HCEC 1CT (cell line): Measurements from ENCODE around the gene SLC43A3.

Experiments
- DNase-seq: peaks from one replicate; pipeline ENCODE4 v3.0.0-alpha.2; 2017

Gene SLC43A3

DNA sequence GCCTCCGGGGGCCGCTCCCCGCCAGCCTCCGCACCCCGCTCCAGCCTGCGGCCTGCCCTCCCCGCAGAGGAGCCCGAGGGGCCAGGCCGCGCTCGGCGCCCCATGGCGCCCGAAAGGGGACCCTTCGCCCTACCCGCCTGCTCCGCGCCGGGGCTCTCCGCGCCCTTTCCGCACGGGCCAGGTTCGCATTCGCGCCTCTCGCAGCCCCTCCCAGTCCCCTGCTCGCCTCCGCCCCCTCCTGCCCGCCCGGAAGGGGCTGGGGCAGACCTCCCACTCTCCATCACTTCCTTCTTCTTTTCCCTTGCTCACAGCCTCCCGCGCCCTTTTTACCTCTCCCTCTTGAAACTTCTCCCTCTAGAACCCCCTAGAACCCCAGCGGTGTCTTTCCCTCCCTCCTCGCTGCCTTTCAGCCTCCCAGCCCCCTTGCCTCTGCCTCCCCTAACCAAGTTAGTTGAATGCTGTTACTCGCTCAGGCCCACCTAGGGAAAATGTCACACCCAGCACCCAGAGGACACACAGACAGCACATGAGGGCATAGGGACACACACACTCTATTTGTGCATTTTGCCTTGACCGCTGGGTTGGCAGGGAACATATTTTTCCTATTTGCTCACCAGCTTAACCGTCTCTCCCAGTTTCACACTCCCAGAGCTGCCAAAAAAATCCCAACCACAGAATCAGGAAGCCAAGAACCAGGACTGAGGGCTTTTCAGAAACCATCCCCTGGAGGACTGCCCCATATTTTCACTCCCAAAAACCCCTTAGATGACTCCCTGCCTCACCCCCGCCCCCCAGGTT, at the start of gene SLC43A3:
TSS of gene SLC43A3 (minus strand) at position 193 of the 798 bp plus-strand sequence. CDS start 949 bp downstream, outside the sequence.
- DNase-seq: peak; percentile 92

DNA sequence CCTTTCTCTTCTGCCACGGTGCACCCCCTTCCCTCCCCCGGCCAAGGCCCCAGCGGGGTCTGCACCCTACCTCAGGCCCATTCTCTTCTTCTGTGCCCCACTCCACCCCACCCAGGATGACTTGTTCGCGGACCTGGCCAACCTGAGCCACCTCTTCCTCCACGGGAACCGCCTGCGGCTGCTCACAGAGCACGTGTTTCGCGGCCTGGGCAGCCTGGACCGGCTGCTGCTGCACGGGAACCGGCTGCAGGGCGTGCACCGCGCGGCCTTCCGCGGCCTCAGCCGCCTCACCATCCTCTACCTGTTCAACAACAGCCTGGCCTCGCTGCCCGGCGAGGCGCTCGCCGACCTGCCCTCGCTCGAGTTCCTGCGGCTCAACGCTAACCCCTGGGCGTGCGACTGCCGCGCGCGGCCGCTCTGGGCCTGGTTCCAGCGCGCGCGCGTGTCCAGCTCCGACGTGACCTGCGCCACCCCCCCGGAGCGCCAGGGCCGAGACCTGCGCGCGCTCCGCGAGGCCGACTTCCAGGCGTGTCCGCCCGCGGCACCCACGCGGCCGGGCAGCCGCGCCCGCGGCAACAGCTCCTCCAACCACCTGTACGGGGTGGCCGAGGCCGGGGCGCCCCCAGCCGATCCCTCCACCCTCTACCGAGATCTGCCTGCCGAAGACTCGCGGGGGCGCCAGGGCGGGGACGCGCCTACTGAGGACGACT, 49.3 kb upstream of the SLC43A3 start:
- no peak for DNase-seq

DNA sequence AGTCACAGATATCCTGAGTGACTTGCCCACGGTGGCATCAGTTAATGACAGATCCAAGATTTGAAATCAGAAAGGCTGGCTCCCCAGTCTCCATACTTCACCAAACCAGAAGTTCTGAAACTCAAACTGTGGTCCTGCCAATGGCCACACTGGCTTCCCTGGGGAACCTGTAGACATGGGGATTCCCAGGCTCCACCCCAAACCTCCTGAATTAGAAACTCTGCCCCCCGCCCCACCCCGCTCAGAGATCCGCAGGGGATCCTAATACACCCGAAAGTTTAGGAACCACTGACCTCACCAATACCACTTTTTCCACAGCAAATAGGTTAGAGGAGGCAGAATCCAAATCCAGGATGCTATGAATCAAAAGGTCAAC, 48.7 kb upstream of the SLC43A3 start:
- DNase-seq: no peak

DNA sequence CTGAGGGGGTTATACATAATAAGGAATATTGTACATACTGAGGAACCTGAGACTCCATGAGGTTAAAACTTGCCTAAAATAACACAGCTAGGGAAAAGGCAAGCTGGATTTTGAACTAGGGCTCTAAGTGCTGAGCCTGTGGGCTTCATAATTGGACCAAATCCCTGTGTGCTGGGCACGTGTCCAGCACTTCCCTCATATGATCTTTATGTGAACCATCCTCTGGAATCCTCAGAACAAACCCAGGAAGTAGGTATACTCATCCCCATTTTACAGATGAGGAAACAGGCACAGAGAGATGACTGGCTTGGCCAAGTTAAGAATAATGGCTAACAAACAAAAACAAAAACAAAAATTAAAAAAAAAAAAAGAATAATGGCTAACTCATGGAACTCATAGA, 48.3 kb upstream of the SLC43A3 start:
- DNase-seq: no peak

DNA sequence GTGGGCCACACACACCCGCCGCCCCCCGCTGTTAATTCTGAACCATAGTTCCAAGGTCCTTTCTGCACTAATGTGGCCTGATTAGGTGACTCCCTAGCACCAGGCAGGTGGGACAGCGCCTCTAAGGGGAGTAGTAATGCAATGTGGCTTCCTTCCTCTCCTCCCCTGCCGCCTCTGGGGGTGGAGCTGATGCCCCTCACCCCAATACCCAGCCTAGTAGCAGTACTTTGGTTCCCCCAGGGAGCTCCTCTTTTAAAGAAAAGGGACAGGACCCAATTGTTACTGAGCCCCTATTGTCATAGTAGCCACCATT, 47.8 kb upstream of the SLC43A3 start:
- DNase-seq: no peak

DNA sequence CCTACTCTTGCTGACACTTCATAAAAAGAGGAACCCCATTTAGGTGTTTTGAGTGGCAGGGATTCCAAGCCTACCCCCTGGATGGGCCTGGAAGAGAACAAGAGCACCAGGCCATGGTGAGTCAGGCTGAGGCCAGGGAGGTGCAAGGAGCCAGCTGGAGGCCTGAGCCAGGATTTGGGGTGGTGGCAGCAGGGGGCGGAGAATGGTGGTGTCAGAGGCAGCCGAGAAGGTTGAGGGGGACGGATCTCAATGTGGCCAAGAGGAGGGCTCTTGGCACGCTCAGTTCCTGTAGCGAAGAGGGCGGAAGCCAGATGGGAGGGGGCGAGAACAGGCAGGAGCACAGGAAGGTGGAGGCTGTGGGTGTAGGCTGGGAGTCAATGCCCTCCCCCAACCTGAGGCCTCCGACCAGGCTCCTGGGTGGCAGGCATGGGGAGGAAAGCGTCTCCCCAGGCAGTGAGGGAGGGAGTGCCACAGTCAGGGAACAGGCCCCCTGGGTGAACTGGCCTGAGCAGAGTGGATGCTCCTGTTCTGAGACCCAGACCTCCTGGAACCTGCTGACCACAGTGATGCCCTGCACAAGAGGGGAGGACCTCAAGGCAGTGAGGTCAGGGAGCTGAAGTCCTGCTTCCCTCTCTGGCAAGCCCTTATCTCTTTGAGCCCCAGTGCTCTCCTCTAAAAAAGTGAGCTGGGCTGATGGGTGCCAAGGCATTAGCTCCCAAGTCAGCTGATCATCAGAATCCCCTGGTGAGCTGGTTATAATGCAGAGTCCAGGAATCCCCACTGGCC, 47.3 kb upstream of the SLC43A3 start:
- peak; percentile 25 for DNase-seq

DNA sequence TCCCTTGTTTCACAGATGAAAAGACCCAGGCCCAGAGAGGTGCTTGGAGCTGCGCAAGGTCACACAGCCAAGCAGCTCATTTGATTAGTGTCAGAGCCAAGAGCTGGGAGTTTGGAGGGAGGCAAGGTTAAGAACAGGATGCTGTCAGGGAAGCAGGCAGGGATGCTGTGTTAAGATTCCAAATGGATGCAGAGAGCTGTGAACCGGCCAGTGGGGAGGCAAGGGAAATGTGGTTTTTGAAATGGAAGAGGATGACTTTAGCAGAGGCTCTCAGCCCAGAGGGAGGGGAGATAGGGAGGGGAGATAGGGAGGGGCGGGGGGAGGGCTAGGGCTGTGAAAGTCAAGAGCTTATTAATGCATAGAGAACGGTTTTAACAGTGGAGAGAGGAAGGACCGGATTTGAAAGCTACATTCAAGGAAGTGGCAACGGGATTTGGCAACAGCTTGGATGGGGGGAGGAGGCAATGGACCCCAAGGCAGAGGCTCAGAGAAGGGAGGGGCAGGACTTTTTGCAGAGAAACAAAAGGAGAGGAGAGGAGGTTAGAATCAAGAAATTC, 46.4 kb upstream of the SLC43A3 start:
- DNase-seq: no peak

DNA sequence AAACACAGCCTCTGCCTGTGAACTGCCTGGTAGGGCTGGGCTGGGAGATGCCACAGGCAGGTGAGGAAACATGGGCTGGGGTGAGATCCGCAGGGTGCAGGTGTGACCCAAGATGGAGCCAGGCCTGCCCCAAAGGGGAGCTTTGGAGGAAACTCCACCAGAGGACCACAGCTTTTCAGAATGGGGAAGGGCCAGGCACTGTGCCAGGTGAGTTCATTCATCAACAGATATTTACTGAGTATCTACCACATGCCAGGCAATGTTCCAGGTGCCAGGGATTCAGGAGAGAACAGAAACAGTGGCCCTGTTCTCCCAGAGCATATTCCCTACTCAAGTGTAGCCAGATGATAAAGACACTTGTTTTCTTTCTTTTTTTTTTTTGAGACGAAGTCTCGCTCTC, 44.6 kb upstream of the SLC43A3 start:
- DNase-seq: no peak

DNA sequence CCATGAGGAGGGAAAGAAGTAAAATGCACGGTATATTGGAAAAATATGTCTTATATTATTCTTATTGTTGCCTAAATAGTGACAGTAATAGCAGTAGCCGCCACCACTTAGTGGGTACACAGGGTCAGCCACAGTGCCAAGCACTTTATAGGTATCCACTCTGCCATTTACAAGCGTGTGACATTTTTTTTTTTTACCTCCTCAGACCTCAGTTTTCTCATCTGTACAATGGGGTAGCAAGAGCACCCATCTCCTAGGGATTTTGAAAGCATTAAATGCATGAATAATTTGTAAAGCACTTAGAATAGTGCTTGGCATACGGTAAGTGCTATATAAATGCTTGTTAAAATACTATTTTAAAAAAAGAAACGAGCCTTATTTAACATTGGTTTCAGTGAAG, 42.3 kb upstream of the SLC43A3 start:
- DNase-seq: no peak

DNA sequence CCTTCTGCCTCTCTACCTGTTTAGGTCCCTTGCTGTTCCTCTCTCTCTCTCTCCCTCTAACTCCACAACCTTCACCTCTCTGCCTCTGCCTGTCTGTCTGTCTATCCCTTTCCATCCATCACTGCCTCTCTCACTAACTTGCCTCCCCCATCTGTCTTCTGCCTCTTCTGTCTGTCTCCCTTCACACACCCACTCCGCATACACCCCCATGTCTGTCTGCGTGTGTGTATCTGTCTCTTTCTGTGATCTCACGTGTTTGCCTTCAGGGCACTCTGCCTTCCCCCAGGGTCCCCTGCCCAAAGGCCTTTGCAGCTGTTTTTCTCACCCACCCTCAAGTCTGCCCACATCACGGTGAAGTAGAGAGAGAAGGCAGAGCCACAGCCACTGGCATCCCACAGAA, 41.4 kb upstream of the SLC43A3 start:
- DNase-seq: no peak

DNA sequence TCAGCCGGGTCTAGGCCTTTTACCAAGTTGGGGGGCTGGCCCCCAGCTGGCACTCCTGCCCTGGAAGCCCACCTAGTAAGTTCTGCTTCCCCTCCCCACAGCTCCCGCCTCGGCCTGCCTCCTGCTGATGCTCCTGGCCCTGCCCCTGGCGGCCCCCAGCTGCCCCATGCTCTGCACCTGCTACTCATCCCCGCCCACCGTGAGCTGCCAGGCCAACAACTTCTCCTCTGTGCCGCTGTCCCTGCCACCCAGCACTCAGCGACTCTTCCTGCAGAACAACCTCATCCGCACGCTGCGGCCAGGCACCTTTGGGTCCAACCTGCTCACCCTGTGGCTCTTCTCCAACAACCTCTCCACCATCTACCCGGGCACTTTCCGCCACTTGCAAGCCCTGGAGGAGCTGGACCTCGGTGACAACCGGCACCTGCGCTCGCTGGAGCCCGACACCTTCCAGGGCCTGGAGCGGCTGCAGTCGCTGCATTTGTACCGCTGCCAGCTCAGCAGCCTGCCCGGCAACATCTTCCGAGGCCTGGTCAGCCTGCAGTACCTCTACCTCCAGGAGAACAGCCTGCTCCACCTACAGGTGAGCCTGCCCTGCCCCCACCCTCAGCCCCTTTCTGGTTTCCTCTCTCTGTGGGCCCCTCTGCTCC, 40.7 kb upstream of the SLC43A3 start:
- no peak for DNase-seq

DNA sequence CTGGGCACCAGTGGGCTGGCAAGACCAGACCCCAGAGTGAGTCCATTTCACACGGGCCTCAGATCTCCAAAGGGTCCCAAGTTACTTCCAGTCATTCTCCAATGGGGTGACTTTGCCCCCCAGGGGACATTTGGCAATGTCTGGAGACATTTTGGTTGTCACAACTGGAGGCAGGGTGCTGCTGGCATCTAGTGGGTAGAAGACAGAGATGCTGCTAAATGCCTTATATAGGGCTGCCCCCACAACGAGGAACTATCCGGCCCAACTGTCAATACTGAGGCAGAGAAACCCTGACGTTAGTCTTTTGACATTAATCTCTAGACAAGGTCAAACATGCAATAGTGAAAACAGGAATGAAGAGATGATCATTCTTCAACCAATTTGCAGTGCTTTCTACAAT, 39.8 kb upstream of the SLC43A3 start:
- DNase-seq: no peak

DNA sequence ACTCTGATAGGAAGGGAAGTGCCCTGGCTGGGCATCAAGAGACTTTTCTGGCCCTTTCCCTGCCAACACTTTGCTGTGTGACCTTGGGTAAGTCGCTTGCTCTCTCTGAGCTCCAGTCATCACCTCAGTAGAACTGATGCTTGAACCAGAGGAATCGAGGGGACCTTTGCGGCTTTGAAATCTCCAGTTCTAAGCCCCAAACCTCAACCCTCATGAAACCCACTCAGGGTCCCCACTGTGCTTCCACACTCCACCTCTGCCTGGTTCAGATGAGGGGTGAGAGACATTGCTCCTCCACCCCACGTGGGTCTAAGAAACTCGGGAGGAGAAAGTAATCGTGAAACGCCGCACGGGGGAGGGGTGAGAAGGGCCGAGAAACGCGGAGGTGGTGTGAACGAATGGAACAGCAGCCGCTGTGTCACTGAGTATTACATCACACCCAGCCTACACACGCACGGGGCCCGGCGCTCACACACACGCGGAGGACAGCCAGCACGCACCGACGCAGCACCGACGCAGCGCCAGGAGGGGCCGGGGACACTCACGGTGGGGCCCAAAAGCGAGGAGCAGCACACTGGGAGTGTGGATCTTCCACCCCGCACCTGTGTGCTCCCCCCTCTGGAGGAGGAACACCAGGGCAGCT, 37.7 kb upstream of the SLC43A3 start:
- no peak for DNase-seq

DNA sequence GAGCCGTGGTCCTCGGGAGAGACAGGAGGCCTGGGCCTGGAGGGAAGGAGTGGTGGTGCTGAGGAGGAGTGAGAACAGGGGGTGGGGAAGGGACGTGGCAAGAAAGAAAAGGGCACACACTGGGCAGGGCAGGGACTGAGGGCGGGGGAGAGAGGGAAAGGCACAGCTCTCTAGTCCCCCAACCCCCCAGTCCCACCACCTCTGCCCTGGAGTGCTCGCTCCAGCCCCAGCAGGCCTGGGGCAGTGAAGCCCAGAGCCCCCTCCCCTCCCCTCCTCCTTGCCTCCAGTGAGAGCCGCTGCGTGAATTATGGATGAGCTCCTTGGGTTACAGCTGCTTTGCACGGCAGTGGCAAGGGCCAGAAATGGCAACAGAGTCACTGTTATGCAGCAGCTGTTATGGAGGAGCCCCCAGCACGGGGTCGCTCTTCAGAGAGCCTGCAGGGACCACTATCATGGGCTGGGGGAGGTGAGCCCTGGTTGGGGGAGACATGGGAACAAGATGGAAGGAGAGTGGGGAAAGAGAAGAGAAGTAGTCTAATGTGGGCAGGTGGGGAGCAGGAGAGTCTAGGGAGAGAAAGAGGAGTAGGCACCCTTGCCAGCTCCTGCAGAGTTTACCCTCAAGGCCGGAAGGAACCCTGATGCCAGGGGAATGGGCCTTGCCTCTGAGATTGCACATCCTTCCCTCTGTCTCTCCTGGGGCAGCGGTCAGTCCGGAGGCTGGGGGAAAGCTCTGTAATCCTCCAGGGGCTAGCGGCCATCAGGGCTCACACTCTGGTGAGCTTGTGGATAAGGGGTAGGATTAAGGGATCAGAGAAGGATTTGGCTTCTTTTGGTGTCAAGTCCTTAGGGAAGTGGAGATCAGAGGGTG, 37.0 kb upstream of the SLC43A3 start:
- DNase-seq: no peak

DNA sequence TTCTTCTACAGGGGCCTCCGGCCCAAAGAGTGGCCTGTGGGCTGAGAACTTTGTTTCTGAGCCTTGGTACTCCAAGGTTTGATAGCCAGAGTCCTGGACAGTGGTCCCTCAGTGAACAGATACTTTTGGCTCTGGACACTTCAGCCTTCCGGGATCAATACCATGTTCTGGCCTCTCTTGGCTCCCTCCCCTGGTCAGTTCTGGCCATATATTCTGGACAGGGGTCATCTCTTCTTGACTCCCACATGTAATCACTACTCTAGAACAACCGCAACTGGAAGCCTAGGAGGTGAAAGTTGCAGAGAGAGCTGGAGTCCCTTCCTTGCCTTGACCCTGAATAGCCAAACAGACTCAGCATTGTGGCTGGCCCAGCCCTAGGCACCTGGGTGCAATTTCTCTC, 35.7 kb upstream of the SLC43A3 start:
- no peak for DNase-seq

DNA sequence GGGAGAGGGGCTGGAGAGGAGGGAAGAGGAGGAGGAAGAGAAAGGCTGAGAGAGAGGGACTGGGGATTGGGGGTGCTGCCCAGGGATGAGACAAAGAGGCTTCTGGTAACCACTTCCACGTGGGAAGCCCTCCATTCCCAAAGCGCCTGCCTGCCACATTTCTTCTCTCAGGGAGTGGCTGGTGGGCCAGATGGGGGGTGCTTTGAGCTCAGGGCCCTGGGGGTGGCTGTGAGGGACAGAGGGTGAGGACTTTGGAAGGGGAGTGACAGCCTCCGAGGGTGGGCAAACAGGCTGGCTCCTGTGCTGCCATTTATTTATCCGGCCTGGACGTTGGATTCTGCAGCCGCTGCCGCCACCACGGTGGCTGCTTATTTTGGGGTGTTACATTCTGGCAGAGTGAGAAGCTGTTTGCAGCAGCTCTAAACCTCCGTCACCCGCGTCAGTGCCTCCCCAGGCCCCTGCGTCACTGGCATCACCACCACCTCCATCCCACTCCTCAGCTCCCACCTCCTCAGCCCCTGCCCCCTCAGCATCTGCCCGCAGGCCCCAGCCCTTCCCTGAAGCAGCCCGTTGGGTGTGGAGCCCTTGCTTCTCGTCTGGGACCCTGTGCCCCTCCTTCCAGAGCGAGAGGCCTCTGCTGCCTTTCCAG, 35.0 kb upstream of the SLC43A3 start:
- no peak for DNase-seq

DNA sequence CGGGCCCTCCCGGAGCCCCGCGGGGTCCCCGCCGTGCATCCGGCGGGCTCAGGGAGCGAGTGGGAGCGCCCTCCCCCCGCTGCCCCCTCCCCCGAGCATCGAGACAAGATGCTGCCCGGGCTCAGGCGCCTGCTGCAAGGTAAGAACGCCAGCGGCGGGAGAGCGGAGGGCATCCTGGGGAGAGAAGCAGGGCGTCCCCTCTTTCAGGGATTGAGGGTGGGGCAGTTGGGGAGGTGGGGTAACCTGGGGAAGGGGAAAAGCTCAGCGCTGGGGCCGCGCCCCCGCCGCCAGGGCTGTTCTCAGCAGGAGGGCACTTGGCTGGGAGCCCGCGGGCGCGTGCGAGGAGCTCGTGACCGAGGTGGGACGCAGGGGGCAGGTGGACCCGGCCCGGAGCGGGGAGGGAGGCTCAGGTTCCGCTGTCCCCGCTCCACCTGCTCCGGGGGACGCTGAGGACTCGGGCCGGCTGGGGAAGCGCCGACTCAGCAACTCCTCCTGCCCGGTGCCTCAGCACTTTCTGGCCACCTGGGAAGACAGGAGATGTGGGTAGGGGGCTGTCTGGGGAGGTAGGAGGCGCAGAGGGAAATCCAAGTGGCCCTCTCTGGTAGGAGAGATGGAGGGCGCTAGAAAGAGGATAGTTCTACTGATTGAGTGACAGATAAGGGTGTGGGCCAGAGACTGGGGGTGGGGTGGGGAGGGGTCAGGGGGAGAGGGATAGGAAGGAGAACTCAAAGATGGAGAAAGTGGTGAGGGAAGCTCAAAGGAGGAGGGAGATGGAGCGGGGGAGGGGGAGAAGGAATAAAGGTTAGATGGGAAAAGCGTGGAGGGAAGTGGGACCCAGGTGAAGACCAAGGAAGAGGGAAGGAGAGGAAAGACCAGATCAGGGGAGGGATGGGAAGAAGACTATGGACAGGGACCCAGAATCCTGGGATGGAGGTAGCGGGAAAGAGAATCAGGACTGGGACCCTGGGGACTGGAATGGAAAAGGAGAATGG, 34.1 kb upstream of the SLC43A3 start:
- DNase-seq: no peak

DNA sequence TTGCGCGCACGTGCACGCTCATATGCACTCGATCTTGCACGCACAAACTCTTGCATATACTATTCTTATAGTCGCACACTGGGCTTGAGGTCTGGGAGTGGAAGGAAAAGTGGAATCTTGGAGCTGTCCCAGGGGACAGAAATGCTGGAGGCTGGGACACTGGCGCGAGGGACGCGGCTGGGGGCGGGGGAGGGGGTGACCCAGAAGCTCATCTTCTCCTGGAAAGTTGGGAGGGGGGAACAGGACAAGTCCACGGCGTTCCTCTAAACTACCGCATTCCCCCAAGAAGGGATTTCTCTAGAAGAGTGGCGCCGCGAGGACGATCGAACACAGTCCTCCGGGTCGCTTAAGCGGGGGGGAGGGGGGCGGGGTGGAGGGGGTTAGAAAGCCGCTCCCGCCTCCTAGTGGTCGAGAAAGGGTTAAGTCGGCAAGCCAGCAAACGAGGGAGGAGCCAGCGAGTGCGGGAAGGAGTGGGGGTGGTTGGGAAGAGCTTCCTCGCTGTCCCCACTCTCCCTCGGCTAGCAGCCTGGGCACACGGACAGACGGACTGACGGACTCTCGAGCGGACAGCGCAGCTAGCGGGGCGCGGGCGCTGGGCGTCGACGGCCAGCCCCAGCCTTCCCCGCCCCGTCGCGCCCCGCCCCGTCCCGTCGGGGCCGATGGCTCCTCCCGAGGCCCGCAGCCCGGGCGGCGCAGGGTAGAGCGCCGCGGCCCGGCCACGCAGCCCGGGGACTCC, 33.3 kb upstream of the SLC43A3 start, which contains the start of gene RTN4RL2:
TSS of gene RTN4RL2 (plus strand) at position 507 of the 736 bp plus-strand sequence. CDS start 338 bp downstream, outside the sequence.
- peak; percentile 61 for DNase-seq
